NCI-H2171 (cell line): ENCODE measurements around the gene NT5C3B.
A peak's percentile ranks its signal among the peaks of the same experiment; 100 is the strongest.
"Not testable (repeated sequence)": the region's sequence is repeated elsewhere in the genome, so short reads cannot be mapped to it uniquely, and the experiment has no call there.

Experiments used
- DNase-seq: peaks from one replicate; lab custom pipeline; 2025; lab: John Stamatoyannopoulos, UW

NT5C3B gene

DNA sequence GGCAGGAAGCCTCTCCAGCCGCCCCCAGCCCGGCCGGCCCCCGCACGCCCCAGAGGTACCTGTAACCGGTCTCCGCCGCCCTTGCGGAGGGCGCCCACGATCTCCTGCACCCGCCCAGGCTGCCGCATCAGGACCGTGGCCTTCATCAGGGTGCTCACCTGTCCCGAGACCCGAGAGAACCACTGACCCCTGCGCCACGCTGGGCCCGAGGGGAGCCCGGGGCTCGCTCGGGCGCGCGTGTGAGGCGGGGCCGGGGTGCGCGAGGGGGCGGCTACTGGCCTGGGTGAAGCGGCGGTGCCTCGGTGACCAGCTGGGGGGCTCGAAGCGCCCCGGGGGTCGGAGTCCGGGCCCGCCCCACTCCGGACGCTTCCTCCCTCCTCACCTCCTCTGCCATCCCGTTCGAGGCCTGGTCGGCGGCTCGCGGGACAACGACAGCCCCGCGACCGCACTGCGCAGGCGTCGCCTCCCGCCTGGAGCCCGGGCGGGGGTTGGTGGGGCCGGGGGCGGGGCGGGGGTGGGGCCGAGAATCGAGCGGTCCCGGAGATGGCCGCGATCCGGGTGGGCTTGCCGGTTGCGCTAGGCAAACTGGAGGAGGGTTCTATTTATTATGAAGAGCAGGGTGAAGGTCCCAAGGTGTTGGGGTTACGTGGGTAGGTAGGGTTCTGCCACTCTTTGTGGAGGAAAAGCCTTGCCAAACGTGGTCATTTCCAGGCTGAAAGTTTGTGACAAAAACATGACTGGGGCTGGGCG, at the start of gene NT5C3B:
NT5C3B (minus strand) TSS at position 433 of the 750 bp plus-strand sequence; CDS start at position 394, 39 bp downstream.
- DNase-seq, result peak; percentile 63

DNA sequence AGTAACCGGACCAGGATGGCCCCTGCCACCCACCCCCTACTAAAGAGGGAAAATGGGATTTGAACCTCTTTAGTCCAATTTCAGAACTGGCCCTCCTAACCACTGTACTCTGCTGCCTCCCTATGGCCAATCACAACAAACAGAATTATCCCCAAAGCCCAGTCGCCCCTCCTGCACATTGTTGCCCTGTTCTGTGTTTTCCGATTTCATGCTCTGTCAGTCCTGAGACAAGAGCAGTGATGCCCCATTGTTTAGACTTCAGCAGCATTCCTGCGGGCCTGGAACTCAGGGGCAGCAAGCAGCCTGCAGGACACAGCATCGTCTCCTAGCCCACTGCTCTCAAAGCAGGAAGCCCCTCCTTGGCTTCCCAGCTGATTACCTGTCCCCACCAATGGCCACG, 49.7 kb upstream of the NT5C3B start:
- DNase-seq, result no peak

DNA sequence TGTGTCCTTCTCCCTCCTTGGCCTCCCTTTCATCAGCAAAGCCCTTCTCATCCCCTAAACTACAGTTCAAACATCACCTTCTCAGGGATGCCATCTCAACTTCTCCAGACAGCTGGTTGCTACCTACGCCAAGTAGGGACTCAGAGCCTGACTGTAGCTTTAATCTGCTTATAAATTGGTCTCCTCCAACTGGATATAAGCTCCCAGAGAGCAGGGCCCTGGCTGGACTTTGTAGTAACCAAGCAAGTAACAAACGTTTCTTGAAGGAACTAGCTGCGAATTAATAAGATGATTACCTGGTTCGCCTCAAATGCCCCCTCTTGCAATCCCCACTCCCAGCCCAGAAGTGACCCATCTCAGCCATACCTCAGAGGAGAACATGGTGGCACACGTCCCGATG, 46.7 kb upstream of the NT5C3B start:
- DNase-seq, result no peak

DNA sequence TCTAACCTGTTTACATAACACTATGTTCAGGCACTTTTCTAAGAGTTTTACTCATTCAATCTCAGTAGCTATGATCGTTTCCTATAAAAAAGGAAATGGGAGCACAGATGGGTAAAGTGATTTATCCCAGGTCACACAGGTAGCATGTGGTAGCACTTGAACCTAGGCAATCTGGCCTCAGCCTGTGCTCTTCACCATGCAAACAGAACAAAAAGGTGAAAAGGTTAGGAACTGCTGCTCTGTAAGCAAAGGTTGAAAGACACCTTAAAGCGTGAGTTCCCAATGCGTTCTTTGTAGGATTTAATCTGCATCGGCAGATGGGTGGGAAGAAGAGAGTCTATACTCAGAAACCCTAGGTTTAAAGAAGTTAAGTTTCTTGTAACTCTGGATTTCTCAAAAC, 44.1 kb upstream of the NT5C3B start:
- DNase-seq, result no peak

DNA sequence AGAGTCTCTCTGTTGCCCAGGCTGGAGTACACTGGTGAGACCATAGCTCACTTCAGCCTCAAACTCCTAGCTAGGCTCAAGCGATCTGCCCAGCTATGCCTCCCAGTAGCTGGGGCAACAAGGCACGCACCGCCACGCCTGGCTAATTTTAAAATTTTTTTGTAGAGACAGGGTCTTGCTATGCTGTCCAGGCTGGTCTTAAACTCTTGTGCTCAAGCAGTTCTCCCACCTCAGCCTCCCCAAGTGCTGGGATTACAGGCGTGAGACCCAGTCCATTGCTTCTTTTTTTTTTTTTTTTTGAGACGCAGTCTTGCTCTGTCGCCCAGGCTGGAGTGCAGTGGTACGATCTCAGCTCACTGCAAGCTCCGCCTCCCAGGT, 38.2 kb upstream of the NT5C3B start:
- DNase-seq, result not testable (repeated sequence)

DNA sequence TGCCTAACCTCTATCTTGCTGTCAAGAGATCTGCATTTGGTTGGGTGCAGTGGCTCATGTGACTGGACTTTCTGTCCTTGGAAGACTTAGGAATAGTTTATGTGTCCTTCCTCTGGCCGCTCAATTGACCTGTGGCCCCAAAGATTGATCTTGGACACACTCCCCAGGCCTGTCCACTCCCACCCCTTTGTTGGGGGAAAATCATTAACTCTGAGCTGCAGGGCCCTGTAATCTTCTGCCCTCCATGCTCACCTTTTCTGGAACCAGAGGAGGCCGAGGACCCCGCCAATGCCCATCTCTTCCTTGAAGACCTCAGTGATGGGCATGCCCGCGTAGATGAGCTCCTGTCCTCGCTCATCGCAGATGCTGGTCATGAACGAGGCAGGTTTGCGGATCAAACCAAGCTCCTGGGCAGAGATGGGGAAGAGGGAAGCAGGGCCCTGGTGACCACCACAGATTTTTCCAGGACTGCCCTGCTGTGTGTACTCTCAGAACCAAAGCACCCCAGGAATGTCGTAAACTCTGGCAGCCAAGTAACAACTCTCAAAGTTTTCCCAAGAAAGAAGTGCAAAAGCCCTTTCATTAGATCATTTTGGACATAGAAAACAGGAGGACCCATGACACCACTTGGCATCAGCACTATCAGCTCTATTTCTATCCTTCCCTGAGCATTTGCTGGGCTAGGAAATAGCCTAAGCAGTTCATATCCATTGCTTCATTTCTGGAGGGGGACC, 37.7 kb upstream of the NT5C3B start:
- DNase-seq, result no peak

DNA sequence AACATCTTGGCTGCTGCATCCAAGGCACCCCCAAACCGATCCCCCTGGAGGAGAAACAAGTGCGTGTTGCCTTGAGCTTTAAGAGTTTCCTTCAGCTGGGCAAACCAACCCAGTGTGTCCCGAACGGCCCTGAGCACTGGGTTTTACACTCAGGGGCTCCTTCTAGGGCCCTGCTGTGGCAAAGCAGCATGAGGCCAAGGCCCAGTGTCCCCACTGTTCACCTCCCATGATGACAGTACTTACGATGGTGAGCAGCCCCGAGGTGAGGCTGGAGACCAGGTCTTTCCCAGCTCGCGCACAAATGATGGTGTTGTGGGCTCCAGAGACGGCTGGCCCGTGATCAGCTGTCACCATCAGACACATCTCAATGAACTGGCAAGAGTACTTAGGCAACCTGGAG, 35.8 kb upstream of the NT5C3B start:
- no peak for DNase-seq

DNA sequence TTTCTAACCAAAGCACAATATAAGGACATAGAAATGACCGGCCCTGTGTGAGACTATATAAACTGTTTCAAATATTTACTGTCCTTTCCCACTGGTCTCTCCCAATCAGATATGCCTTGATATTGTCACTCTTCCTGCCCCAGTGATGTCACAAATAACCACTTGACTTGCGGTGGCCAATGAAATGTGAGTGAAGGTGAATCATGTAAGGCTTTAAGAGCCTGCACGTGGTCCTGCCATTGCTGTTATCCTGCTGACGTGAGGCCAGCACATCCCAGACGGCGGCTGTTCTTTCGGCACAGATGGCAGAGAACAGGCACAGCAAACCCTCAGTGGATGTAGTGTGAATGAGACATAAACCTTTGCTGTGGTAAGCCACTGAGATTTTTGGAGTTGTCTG, 34.6 kb upstream of the NT5C3B start:
- DNase-seq, result no peak

DNA sequence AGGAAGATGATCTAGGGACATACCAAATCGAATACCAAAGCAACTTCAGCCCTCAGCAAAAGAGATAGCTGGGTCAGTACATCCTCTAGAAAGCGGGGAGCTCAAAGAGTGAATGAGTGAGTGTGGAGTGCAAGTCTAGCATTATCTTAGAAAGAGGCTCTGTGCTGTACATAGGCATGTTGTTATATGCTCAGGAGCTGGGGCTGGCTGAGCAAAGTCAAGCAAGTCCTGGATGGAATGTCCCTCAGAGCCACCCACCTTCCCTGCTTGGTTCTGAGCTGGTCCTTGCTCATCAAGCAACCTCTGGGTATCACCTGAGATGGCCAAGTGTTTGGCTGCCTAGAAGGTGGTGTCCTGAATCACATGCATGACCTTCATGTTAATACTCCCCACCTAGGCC, 34.1 kb upstream of the NT5C3B start:
- DNase-seq, result no peak

DNA sequence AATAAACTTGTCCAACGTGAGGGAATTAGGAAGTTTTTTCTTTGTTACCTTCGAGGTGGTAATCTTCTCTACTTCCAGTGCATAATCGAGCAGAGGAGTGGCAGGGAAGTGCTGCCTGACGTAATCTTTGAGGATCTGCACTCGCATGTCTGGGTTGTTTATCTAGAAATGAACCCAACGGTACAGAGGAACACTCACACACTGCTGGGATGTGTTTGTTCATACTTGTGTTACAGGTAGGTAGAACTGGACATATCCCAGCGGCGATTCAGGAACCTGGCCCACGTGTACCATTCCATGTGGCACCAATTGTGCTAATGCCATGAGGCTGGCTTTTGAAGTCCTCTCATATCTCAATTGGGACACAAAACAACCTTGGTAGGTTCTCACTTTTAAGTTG, 33.4 kb upstream of the NT5C3B start:
- DNase-seq, result no peak

DNA sequence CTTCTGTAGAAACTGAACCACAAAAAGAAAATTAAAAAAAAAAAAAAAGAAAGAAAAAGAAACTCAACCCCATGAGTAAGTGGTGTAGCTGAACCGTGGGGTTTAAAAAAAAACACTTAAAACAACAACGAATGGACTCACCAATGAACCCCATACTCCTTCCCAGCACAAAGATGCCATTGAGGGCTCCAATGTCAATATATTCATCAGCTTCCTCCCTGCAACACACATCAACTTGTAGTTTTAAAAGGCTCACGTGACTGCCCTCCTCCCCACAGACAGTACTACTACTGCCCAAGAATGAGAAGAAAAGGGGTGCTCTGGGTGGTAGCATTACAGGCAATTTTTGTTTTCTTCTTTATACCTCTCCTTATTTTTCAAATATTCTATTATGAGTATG, 32.5 kb upstream of the NT5C3B start:
- DNase-seq, result no peak

DNA sequence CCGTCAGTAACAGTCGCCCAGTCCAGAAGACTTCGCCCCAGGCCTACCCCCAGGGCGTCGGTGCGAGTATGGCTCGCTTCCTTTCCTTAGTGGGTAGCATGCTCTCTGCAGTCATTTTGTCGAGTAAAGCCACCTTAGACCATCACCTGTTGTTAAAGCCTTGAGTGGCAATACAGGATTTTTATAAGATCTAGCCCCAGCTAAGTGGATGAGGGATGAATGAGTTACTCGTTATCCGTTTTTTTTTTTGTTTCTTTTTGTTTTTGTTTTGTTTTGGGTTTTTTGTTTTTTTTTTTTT, 29.5 kb upstream of the NT5C3B start:
- no peak for DNase-seq

DNA sequence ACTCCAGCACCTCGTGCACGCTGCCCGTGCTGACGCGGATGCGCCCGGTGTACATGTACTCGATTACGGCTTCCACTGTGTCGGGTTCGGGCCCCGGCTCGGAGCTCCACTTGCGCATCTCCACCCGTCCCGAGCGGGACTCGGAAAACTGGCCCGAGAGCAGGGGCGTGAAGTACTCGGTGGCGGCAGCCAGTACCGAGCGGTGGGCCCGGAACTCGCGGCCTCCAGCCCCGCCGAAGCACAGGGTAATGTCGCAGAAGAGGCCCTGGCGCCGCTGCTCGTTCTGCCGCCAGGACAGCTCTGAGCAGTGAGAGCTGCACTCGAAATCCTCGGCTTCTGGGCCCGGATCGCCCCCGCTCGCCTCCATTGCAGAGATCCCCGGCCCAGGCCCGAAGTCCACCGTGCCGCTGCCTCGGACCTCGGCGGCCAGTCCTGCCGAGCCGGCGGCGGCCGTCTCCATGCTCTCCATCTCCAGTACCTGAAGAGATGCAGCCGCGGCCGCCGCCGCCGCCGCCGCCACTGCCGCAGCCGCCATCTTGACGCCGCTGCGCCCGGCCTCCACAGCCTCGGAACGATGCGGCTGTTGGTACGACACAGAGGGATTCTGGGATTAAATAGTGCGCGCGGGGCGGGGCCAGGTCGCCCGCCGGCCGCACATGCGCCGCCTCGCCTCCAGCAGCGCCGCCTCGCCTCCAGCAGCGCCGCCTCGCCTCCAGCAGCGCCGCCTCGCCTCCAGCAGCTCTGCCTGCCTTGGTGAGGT, 29.0 kb upstream of the NT5C3B start, which contains the start of gene KLHL11:
KLHL11 (minus strand) TSS at position 588 of the 760 bp plus-strand sequence; CDS start at position 535, 53 bp downstream.
- peak; percentile 86 for DNase-seq

DNA sequence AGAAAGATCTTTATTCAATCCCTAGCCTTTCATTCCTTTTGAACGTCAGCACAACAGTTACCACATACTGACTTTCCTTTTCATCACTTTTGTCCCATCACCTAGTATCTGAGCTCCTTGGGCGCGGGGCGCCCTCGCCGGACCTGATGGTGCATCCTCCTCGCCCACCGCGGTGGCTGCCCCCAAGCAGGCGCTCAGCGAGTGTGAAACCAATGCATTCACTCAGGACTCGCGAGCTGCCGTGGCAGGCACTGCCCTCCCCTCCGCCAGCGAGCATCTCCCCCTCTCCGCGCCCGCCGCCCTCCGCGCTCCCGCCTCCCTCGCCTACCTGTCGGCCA, 28.4 kb upstream of the NT5C3B start:
- no peak for DNase-seq

DNA sequence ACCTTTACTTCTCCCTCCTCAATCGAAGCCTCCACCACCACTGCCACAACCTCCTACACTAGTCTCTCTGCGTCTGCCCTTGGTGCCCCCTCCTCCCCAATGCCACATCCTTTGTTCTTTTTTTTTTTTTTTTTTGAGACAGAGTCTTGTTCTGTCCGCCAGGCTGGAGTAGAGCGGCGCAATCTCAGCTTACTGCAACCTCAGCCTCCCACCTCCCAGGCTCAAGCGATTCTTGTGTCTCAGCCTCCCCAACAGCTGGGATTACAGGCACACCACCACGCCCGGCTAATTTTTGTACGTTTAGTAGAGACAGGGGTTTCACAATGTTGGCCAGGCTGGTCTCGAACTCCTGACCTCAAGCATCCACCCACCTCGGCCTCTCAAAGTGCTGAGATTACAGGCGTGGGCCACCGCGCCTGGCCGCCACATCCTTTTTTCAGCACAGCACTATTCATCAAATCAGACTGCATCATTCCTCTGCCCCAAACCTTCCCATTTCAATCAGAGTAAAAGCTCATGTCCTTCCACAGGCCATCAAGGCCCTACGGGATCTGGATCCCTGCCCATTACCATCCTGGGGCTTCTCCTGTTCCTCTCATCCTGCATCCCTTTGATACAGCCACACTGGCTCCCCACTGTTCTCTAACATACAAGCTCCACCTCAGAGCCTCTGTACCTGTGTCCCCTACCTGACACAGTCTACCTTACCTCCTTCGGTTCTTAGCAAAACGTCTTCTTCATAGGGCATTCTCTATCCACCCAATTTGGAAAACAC, 27.2 kb upstream of the NT5C3B start:
- DNase-seq, result no peak

DNA sequence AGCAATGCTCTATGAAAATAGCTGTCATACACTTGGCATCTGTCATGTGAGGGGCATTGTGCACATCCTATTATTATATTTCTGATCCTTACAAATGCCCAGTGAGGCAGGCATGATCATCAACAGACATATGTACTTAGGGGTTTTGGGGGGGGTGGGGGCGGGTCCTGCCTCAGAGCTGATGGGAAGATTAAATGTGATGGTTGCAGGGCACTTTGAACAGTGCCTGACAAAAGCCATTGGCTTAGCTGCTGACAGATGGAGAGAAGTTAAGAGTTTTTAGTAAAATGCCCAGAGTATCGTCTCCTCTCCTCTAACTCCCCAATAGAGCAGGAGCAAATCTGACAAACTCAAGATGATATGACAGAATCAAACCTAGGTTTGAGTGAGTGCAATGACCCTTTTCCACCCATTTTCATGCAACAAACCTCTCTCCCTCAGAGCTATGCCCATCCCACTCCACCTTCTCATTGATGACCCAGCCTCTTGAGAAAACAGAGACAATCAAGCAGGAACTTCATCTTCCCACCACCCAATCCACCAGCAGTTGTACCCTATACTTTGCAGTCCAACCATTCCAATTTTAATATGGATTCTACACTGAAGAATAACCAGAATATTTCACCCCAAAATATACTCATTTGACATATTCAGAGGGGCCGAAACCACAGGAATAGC, 24.4 kb upstream of the NT5C3B start:
- no peak for DNase-seq

DNA sequence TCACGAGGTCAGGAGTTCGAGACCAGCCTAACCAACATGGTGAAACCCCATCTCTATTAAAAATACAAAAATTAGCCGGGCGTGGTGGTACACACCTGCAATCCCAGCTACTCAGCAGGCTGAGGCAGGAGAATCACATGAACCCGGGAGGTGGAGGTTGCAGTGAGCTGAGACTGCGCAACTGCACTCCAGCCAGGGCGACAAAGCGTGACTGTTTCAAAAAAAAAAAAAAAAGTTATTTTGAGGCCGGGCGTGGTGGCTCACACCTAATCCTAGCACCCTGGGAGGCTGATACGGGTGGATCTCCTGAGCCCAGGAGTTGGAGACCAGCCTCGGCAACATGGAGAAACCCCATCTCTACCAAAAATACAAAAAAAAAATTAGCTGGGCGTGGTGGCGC, 15.3 kb upstream of the NT5C3B start:
- not testable (repeated sequence) for DNase-seq

DNA sequence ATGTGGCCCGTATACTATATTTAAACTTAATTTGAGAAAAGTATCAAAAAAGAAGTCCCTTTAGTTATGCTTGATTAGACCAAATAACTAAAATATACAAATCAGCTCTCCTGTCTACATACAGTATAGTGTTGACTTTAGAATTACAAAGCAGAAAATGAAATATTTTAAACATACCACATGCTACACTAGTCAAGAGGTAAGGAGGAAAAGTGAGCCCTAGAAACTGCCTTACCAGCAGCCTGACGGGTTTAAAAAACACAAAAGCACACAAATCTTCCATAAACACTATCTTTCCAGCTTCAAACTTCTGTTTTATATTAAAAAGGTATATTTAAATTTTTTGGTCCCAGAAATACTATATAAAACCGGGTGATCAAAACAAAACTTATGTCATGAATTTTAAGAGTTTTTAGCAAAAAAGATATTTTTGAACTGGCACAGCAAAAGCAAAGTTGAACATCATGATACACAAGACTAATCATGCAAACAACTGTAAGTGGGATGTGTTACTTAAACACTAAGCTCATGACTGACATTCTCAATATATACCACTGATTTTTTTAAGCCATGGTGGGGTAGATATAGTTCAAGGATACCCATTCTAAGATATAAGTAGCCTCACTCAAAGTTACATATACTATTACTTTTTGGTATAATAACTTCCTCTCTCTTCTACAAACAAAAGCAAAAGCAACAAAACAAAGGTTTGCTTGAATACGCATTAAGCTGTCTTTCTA, 13.4 kb upstream of the NT5C3B start:
- no peak for DNase-seq

DNA sequence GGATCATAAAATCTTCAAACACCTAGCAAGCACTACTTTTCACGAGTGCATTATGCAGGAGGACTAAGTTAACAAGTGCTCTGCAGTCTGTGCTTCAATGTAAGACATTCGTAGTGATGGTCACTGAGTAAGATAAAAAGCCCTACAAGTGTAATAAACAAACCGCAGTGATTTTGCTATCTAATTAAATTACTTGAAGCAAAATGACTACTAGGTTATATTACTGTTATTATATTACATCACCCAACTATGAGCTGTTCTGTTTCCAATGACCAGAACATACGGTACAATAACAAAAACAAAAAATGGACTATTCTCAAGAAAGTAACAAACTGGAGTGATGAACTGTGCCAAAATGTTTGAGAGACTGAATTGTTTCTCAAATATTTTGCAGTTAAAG, 12.8 kb upstream of the NT5C3B start:
- DNase-seq, result no peak

DNA sequence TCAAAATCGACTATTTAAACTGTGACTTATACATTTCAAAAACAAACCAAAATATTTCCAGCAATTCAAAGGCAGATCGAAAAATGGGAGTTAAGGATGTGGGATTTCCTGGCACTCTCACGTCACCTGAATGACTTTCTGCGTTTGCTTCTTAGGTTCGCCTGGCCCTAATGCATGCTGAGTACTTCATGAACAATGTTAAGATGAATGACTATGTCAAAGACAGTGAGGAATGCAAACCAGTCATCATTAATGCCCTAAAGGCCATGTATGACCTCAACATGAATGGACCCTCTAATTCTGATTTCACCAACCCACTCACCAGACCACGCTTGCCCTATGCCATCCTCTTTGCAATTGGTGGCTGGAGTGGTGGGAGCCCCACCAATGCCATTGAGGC, 8.9 kb upstream of the NT5C3B start:
- DNase-seq, result no peak

DNA sequence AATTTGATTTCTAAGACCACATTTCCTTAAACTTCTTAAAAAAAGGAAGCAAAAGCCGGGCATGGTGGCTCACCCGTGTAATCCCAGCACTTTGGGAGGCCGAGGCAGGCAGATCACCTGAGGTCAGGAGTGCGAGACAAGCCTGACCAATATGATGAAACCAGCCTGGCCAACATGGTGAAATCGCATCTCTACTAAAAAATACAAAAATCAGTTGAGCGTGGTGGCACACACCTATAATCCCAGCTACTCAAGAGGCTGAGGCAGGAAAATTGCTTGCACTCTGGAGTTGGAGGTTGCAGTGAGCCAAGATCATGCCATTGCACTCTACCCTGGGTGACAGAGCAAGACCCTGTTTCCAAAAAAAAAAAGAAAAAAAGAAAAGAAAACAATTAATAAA, 4.7 kb upstream of the NT5C3B start:
- not testable (repeated sequence) for DNase-seq
